MM.1S (cell line): Measurements from ENCODE around the gene ZNF335.

ENCODE experiments used
- DNase-seq: peaks from one replicate; pipeline ENCODE4 v3.0.0-alpha.2; 2015
- H2AFZ ChIP-seq: fragments of 300-600 bp; sonication (generic); 2 replicates; pipeline ENCODE4 v1.6.0; 2016; ENCODE audit warnings: antibody characterized with exemption, low read length
- H3F3A ChIP-seq: fragments of 300-600 bp; sonication (generic); 2 replicates; pipeline ENCODE4 v1.6.1; 2016; ENCODE audit warnings: mild to moderate bottlenecking, antibody characterized with exemption, low read length, moderate library complexity, mixed read lengths; ENCODE audit not compliant: insufficient read depth
- H3K27ac ChIP-seq: fragments of 300-600 bp; sonication (generic); 2 replicates; pipeline ENCODE4 v1.5.1; 2016; ENCODE audit warnings: mild to moderate bottlenecking, low read length
- H3K27me3 ChIP-seq: fragments of 300-600 bp; sonication (generic); replicated peaks from 2 replicates; pipeline ENCODE4 v1.6.0; 2016; ENCODE audit warnings: low read length; ENCODE audit not compliant: insufficient read depth
- H3K36me3 ChIP-seq: fragments of 300-600 bp; sonication (generic); replicated peaks from 2 replicates; pipeline ENCODE4 v1.6.1; 2016; ENCODE audit warnings: mild to moderate bottlenecking, low read length, mixed read lengths; ENCODE audit not compliant: insufficient read depth
- H3K4me1 ChIP-seq: fragments of 300-600 bp; sonication (generic); 2 replicates; pipeline ENCODE4 v1.6.1; 2016; ENCODE audit warnings: low read length, mixed read lengths
- H3K4me2 ChIP-seq: fragments of 300-600 bp; sonication (generic); 2 replicates; pipeline ENCODE4 v1.6.0; 2016; ENCODE audit warnings: low read depth, low read length
- H3K4me3 ChIP-seq: fragments of 300-600 bp; sonication (generic); 2 replicates; pipeline ENCODE4 v1.5.1; 2016; ENCODE audit warnings: low read length, mixed read lengths
- H3K79me2 ChIP-seq: fragments of 300-600 bp; sonication (generic); 2 replicates; pipeline ENCODE4 v1.6.1; 2016; ENCODE audit warnings: mixed run types, low read length, mixed read lengths
- H3K9ac ChIP-seq: fragments of 300-600 bp; sonication (generic); 2 replicates; pipeline ENCODE4 v1.6.1; 2016; ENCODE audit warnings: low read length, mixed read lengths
- H3K9me2 ChIP-seq: fragments of 300-600 bp; sonication (generic); replicated peaks from 2 replicates; pipeline ENCODE4 v1.6.1; 2016; ENCODE audit warnings: mild to moderate bottlenecking, low read length, mixed read lengths; ENCODE audit not compliant: insufficient read depth
- H3K9me3 ChIP-seq: fragments of 300-600 bp; sonication (generic); replicated peaks from 2 replicates; pipeline ENCODE4 v1.6.1; 2016; ENCODE audit warnings: mild to moderate bottlenecking, low read length, mixed read lengths; ENCODE audit not compliant: insufficient read depth
- H4K20me1 ChIP-seq: fragments of 300-600 bp; sonication (generic); 2 replicates; pipeline ENCODE4 v1.6.1; 2016; ENCODE audit warnings: mild to moderate bottlenecking, low read length, moderate library complexity, mixed read lengths; ENCODE audit not compliant: insufficient read depth
- EZH2 ChIP-seq: fragments of 300-600 bp; sonication (generic); optimal IDR thresholded peaks from 2 replicates; pipeline ENCODE3; 2017; ENCODE audit warnings: low read depth, mild to moderate bottlenecking, antibody characterized with exemption, low read length, mixed read lengths
- EZH2phosphoT487 ChIP-seq: fragments of 300-600 bp; sonication (generic); IDR thresholded peaks from 2 replicates; pipeline ENCODE4 v1.6.1; 2018; ENCODE audit warnings: antibody characterized with exemption, low read length
- TF ChIP-seq, protein P1 (sequence below): fragments of 300-600 bp; sonication (generic); IDR thresholded peaks from 2 replicates; pipeline ENCODE4 v1.5.1; 2016; ENCODE audit warnings: antibody characterized with exemption, low read length, mixed read lengths

Gene ZNF335

DNA sequence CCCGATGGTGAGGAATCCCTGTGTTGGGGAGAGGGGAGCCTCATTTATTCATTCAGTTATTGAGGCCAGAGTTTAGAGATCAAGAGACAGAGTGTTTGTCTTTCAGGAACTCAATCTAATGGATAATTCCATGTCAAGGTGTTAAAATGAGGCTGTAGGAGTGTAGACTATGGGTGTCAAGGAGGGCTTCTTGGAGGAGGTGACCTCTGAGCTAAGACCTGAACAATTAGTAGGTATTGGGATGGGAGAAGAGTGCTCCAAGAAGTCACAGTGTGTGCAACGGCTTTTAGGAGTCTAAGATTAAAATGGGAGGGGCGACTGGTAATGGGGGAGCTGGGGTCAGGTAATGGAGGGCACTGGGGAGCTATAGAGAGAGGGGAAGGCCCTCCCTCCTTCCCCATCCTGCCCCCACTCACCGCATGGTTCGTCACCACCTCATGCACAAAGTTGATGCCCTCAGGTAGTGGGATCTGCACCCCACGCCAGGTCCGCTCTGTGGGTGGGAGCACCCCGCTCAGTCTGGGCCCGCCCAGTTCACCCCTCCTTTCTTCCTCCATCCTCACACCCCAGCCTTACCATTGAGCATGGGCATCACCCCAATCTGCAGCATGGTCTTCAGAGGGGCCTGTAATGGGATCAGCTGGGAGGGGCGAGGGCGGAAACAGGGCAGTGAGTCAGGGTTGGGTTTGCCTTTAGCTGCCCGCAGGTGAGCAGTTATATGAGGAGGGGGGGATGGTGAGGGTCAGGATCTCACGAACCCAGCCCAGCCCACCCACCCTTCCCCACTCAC, 72.8 kb downstream of the ZNF335 start:
- no peak for DNase-seq
- TF ChIP-seq EZH2 (no peak), EZH2phosphoT487 (no peak)
- TF ChIP-seq, protein P1, sequence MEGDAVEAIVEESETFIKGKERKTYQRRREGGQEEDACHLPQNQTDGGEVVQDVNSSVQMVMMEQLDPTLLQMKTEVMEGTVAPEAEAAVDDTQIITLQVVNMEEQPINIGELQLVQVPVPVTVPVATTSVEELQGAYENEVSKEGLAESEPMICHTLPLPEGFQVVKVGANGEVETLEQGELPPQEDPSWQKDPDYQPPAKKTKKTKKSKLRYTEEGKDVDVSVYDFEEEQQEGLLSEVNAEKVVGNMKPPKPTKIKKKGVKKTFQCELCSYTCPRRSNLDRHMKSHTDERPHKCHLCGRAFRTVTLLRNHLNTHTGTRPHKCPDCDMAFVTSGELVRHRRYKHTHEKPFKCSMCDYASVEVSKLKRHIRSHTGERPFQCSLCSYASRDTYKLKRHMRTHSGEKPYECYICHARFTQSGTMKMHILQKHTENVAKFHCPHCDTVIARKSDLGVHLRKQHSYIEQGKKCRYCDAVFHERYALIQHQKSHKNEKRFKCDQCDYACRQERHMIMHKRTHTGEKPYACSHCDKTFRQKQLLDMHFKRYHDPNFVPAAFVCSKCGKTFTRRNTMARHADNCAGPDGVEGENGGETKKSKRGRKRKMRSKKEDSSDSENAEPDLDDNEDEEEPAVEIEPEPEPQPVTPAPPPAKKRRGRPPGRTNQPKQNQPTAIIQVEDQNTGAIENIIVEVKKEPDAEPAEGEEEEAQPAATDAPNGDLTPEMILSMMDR = no peak

More for the DNA sequence above, 72.8 kb downstream of the ZNF335 start:
- no peaks in the 10 kb centered on the region for H3K27me3 ChIP-seq
- H3K27ac ChIP-seq = no peak overlapping the region
- H4K20me1 ChIP-seq = no peaks in the 10 kb centered on the region
- no peak overlapping the region for H2AFZ ChIP-seq
- H3K9ac ChIP-seq = no peak overlapping the region
- H3K4me2 ChIP-seq = no peak overlapping the region
- H3K36me3 ChIP-seq = no peaks in the 10 kb centered on the region
- peaks cover 5% of the 10 kb centered on the region; the same call in 1 of the 2 replicates for H3K79me2 ChIP-seq
- H3K9me2 ChIP-seq = no peaks in the 10 kb centered on the region
- H3K4me3 ChIP-seq = no peak overlapping the region
- no peaks in the 10 kb centered on the region for H3K4me1 ChIP-seq
- no peaks in the 10 kb centered on the region for H3F3A ChIP-seq
- H3K9me3 ChIP-seq = no peaks in the 10 kb centered on the region
